Measurements from ENCODE around the gene QPRT.
"Not testable (repeated sequence)": the region's sequence is repeated elsewhere in the genome, so short reads cannot be mapped to it uniquely, and the experiment has no call there.

Gene QPRT

DNA sequence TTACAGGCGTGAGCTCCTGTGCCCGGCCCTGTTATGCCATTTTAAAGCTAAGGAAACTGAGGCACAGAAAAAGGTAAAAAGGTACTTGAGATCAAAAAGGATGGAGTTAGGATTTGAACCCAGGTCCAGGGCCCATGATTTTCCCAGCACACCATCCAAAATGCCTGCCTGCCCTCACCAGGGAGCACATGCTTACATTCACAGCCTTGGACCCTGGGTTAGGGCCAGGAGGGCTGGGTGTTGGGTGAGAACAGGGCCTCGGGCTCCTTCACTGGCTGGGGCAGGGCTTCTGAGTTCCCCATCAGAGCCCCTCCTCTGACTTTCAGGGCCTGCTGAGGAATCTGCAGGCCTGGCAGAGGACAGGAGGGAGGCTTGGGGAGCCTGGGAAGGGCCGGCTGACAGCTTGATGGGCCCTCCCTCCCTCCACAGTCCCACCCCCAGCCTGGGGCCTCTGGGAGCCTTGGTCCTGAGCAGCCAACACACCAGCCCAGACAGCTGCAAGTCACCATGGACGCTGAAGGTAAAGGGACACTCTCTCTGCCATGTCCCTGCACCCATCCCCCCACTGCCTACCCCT, at the start of gene QPRT:
Gene QPRT, plus strand, starts transcription at position 490 of the 577 bp plus-strand sequence. Its CDS starts 18 bp downstream, at position 508.
- DNase-seq: peak; percentile 69

DNA sequence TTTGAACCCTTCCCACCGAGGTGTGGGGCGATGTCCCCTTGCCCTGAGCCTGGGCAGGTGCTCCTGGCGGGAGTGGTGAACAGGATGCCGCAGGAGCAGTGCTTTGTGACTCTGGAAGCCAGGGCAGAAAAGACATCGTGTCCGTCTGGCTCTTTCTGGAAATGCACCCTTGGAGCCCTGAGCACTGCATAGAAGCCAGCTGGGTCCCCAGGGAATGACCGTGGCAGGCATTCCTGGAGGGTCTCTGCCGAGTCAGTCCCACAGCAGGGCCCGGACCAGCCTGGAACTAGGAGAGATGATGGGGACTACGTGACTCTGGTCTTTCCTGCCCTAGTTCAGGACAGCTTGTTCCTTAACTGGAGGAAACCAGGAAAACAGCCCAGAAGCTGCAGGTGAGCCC, 49.7 kb upstream of the QPRT start:
- not testable (repeated sequence) for DNase-seq

DNA sequence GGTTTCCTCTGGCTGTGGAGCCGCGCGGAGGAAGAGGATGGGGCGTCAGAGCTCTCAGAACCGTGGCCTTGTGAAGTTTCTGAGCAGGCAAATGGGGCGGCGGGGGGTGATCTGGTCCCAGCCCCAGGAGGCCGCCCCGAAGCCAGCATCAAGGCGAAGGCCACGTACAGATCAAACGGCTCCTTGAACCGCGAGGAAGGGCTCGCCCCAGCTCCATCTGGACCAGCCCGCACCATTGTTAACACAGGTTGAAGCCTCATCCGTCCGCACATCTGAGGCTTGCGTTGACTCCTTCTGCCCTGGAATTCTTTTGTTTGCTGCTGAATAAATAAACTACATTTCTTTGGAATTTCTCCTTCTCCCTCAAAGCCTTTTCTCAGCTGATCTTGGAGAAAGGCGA, 47.3 kb upstream of the QPRT start:
- not testable (repeated sequence) for DNase-seq

DNA sequence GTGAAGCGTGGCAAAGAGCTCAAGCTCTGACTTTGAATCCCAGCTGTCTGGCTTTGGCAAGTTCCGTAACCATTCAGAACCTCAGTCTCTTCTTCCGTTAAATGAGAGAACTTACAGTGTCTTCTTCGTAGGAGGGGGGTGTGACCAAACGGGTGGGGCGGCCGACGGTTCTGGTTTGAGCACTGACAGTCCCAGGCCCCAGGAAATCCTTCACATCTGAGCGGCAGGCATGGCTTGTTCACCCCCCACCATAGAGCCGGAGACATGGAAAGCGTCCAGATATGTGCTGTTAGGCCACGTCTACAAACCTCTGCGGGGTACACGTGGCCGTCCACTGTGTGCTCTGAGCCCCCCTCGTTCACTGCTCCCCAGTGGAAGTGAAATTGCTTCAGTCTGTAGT, 43.1 kb upstream of the QPRT start:
- not testable (repeated sequence) for DNase-seq

DNA sequence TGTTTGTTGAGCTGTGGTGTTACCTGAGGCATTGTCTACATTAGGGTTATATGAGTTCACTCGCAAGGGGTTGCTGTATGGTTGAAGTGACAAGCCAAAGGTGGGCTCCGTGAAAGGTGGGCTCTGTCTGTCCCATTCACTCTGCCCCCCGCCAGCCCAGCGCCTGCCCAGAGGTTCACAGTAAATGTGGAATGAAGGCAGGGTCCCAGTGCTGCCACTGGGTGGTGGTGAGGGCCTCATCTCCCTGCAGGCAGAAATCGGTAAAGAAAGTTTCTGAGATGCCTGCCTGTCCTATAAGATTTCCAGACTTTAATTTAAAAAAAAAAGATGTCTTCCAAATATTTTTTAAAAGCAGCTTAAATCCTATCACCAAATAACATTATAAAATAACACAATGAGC, 42.6 kb upstream of the QPRT start:
- not testable (repeated sequence) for DNase-seq

DNA sequence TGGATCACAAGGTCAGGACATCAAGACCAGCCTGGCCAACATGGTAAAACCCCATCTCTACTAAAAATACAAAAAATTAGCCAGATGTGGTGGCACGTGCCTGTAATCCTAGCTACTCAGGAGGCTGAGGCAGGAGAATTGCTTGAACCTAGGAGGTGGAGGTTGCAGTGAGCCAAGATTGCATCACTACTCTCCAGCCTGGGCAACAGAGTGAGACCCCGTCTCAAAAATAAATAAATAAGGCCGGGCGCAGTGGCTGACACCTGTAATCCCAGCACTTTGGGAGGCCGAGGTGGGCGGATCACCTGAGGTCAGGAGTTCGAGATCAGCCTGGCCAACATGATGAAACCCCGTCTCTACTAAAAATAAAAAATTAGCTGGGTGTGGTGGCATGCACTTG, 40.2 kb upstream of the QPRT start:
- DNase-seq: not testable (repeated sequence)

DNA sequence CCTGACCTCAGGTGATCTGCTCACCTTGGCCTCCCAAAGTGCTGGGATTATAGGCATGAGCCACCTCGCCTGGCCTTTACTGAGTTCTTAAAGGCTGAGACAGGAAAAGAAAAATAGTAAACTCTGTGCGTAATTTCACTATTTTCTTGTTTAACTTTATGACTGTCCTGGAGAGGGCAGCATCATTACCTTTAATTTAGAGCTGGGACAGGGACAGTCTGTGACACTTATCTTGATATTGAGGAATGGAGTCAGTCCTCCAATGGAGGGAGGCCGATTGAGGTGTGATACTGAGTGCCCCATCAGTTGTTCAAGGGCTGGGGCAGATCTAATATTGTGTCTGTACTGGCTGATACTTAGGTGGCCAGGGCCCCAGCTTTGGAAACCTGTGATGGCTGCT, 37.4 kb upstream of the QPRT start:
- peak; percentile 84 for DNase-seq

DNA sequence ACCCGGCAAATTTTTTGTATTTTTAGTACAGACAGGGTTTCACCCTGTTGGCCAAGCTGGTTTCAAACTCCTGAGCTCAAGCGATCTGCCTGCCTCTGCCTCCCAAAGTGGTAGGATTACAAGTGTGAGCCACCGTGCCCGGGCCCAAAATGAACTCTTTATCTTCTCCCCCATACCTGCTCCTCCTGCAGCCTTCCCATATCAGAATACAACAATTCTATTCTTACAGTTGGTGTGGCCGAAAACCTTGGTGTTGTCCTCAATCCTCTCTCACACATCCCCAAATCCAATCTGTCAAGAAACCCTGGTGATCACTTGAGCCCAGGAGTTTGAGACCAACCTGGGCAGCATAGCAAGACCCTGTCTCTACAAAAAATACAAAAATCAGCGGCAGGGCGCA, 35.4 kb upstream of the QPRT start:
- DNase-seq: peak; percentile 77

DNA sequence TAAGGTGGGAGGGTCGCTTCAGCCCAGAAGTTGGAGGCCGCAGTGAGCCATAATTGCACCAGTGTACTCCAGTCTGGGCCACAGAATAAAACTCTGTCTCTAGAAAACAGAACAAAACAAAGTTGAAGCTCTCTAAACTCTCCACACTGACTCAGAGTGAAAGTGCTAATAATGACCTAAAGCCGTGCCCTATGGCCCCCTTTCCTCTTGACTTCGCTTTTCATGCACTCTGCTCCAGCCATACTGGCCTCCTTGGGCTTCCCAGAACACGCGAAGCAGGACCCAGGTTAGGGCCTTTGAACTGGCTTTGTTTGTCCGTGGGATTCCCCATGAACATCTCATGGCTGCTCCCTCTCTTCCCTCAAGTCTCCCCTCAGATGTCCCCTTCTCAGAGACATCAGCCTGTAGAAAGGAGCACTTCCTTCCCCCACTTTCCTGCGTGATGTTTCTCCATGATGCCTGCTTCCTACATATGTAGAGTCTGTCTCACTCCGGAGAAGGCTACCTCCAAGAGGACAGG, 34.6 kb upstream of the QPRT start:
- no peak for DNase-seq

DNA sequence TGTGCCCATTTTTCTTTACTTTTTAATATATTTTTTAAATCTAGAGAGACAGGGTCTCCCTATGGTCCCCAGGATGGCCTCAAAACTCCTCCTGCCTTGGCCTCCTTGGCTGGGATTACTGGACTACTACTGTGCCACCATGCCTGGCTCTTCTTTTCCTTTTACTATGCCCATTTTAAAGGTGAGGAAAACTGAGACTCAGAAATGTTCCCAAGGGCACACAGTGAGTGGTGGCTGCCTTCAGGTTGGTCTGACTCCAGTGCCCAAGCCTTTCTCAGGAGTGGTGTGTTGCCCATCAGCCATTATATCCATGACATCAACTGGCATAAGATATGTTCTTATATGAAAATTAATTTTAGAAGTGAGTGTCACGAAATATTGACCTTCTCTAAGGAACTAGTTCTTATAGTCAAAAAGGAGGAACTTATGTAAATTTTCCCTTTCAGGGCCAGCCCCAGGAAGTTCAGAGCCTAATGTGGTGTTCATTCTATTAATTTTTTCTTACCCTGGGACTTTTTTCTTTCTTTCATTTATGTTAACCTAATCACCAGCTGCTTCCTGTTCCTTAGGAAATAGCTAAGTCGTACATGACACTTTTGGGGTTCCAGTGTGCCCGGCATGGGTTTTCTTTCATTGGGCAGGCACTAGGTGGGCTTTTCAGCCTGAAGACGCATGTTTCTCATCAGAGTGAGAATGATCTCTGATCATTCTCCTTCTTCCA, 33.8 kb upstream of the QPRT start:
- DNase-seq: no peak

DNA sequence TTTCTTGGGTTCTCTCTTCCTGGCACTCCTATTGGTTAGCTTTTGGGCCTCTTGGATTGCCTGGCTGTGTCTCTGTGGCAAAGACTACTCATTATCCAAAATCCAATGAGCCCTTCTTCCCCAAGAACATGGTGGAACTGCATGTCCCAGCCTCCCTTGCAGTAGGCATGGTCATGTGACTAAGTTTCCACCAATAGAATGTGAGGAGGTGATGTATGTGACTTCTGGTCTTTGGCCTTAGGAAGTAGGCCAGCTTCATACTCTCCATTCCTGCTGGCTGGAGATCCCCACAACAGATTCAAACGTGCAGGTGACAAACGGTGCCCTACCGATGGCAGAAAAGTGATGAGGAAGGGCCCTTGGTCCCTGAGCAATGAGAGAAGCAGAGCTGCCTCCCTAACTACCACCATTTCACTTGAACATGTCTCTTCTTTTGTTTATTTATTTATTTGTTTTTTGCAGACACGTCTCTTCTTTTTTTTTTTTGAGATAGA, 33.2 kb upstream of the QPRT start:
- peak; percentile 90 for DNase-seq

DNA sequence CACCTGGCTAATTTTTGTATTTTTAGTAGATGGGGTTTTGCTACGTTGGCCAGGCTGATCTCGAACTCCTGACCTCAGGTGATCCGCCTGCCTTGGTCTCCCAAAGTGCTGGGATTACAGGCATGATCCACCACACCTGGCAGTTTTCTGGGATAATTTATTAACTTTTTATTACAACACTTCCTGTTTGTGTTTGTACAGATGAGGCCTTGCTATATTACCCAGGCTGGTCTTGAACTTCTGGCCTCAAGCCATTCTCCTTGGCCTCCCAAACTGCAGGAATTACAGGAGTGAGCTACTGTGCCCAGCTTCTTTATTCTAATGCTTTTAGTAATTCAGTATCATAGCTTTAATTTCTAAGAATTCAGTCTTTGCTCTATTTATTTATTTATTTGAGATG, 32.0 kb upstream of the QPRT start:
- no peak for DNase-seq

DNA sequence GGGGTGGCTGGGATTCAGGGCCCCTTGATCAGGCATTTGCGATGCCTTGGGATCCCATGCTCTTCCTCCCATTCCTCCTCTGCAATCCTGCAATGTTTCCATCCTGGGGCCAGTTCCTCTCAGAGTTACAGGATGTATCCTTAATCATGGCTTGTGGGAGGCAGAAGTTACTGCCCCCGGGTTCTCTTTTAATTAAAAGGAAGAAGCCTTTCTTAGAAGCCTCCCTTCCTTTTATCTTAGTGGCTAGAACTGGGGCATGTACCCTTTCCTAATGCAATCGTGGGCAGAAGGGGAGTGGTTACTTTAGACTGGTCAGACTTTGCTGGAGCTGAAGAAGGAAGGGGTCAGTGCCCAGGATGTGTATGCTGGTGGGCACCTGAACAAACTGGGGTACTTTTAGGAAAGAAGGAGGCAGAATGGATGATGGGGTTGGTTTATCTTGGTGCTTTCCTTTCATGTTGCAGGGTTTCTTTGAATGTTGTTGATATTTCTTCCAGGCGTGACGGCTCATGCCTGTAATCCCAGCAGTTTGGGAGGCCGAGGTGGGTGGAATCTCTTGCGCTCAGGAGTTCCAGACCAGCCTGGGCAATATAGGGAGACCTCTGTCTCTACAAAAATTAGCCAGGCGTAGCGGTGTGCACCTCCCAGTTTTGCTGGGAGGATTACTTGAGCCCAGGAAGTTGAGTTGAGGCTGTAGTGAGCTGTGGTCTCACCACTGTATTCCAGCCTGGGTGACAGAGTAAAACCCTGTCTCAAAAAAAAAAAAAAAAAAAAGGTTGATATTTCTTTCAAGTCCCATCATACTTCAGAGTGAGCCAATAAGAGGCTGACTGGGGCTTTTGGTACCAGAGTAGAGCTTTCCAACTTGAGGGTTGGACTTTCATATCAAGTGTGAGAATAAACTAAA, 29.1 kb upstream of the QPRT start:
- peak; percentile 43 for DNase-seq

DNA sequence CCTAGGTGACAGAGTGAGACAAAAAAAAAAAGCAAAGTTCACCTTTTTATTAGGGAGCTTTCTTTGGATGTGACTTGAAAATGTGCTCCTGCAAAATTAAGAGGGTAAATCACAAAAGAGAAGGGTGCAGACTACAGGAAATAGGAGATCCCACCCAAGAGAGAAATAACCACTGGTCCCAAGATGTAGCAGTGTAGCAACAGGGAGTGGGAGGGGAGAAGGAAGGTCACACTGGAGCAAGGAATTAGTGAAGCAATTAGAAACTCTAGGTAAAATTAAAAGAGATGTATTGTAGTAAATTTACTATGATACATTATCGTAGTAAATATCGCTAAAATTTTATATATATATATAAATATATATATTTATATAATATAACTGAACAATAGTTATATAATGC, 28.2 kb upstream of the QPRT start:
- no peak for DNase-seq

DNA sequence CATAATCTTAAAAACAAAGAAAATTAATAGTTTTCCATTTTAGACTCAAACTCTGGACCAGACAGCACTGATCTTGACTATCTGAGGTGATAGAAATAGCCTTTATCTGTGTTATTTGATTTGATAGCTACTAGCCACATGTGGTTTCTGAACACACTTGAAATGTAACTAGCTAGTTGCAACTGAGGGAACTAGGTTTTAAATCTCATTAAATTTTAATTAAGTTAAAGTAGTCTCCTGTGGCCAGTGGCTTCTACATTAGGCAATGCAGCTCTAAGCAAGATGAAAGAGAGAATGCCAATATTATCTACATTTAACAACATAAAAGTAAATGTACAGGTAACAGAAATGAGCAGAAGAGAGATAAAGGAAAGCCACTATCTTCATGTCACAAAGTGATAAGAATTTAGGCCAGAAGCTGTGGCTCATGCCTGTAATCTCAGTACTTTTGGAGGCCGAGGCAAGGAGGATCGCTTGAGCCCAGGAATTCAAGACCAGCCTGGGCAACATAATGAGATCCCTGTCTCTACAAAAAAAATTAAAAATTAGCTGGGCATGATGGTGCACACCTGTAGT, 27.1 kb upstream of the QPRT start:
- DNase-seq: no peak

DNA sequence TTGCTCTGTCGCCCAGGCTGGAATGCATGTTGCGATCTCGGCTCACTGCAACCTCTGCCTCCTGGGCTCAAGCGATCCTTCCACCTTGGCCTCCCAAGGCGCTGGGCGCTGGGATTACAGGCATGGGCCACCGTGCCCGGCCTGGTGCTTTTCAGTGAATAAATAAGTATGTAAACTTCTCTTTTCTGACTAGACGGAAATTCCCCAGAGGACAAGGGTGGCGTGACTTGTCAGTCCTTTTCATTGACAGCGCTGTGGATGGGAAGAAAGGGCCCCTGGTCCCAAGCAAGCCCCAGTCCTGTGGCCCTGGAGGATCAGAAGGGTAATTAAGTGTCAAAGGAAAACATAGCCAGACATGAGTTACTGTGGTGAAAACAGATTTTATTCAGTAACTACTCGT, 25.5 kb upstream of the QPRT start:
- no peak for DNase-seq

DNA sequence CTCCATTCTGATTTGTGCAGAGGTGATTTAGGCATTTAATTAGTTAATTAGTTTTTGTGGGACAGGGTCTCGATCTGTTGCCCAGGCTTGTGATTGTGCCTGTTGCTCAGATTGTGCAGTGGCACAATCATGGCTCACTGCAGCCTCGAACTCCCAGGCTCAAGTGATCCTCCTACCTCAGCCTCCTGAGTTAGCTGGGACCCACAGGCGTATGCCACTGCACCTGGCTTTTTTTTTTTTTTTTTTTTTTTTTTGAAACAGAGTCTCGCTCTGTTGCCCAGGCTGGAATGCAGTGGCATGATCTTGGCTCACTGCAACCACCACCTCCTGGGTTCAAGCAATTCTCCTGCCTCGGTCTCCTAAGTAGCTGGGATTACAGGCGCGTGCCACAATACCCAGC, 25.1 kb upstream of the QPRT start:
- not testable (repeated sequence) for DNase-seq

DNA sequence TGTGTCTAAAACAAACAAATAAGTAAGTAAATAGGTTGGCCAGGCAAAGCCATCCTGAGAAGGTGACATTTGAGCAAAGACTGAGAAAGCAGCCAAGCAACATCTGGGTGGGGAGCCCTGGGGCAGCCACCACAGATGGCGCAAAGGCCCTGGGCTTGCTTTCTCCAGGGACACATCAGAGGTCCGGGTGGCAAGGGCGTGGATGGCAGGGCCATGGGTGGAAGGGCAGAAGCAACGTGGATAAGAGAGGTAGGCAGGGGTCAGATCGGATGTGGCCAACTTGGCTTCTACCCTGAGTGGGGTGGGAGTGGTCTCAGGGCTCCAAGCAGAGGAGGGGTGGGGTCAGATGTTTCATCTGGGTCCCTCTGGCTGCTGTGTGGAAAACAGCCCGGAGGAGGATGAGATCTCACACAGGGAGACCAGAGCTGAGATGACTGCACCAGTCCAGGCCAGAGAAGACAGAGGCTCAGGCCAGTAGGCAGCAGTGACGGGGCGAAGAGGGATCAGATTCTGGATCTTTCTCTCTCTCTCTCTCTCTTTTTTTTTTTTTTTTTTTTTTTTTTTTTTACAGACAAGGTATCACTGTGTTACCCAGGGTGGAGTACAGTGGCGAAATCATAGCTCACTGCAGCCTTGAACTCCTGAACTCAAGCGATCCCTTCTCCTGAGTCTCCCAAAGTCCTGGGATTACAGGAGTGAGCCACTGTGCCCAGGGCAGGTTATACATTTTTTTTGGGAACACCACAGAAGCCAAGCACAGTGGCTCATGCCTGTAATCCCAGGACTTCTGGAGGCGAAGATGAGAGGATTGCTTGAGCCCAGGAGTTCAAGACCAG, 22.1 kb upstream of the QPRT start:
- peak; percentile 47 for DNase-seq

DNA sequence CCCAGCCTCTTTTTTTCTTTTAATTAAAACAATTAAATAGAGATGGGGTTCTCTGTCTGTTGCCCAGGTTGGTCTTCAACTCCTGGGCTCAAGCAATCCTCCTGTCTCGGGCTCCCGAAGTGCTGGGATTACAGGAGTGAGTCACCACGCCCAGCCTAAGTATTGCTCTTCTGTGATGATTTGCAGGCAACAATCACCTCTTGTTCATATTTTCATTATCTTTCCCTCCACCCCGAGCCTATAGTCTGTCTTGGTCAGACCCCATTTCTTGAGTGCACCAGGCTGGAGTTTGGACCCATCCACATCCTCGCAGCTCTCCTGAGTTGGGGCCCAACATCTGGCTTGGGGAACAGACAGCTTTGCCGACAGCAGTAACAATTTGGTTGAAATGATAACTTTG, 20.3 kb upstream of the QPRT start:
- DNase-seq: no peak

DNA sequence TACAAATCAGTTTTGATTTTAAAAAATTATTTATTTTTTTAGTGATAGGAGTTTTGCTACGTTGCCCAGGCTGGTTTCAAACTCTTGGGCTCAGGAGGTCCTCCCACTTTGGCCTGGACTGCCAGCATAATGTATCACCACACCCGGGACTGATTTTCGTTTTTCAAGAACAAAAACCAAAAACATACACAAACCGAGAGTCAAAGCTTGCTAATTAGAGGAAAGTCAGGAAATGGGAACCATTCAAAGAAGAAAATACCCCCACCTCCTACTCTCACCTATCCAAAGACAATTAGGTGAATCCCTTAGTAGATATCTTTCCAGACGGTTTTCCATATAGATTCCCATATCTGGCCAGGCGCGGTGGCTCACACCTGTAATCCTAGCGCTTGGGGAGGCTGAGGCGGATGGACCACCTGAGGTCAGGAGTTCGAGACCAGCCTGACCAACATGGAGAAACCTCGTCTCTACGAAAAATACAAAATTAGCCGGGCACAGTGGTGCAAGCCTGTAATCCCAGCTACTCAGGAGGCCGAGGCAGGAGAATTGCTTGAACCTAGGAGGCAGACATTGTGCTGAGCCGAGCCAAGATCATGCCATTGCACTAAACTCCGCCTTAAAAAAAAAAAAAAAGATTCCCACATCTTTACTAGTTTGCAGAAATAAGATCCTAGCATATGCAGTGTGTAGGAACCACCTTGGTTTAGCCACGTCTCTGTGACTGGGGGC, 16.8 kb upstream of the QPRT start:
- DNase-seq: peak; percentile 45

DNA sequence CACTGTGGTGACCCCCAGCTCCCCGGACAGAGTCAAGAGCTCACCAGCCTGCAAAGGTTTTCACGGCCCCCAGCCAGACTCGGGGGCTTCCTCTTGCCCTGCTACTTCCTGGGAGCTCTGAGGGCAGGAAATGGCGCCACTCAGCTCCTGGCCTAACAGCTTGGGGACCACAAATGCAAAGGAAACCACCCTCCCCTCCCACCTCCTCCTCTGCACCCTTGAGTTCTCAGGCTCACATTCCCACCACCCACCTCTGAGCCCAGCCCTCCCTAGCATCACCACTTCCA, 16.3 kb upstream of the QPRT start:
- DNase-seq: peak; percentile 82

Data from hematopoietic multipotent progenitor cell treated with erythropoietin and hydrocortisone succinate and interleukin-3 and kit ligand, for 8 days (in vitro differentiated cells).